ENCODE data around the gene RBPJ. TPM values are rescaled to one million over a fixed set of nuclear protein-coding genes. Genes with fewer than 3 reads are reported as not detected.

The RBPJ gene
- total and polyA plus RNA-seq, 2 of the 8 experiments (the other 6 are each of a cell fraction or from before 2014, with no cell fraction given): 65.5 to 217 TPM

GRCh38 chr4:26429910-26430309 lies 109.1 kb downstream of the RBPJ start:
- Histone ChIP-seq H3K23me2 (ENCODE audit: low read depth, low read length) (no peaks in the 10 kb centered on the region), H2BK5ac (ENCODE audit: low read depth, low read length) (no peak overlapping the region), H2BK120ac (replicated peaks; ENCODE audit: low read depth, low read length) (no peak overlapping the region), H3K14ac (ENCODE audit: insufficient read length) (no peak overlapping the region), H3K27me3 (replicated peaks in 1 of 4; ENCODE audit: control insufficient read depth in 3 of 4, extremely low read depth in 1 of 4, insufficient read depth in 3 of 4, low read length in 3 of 4) (no peaks in the 10 kb centered on the region), H3K4me1 (replicated peaks in 1 of 4; ENCODE audit: control insufficient read depth in 3 of 4, insufficient read depth in 4 of 4, low read length in 3 of 4) (no peaks in the 10 kb centered on the region), H4K20me1 (replicated peaks in 1 of 2; ENCODE audit: control insufficient read depth in 1 of 2, insufficient read depth in 2 of 2, low read length in 2 of 2) (no peaks in the 10 kb centered on the region), H3K9me3 (ENCODE audit: insufficient read depth in 2 of 2, low read depth in 1 of 2, low read length in 1 of 2) (no peaks in the 10 kb centered on the region), H2BK12ac (ENCODE audit: low read depth, low read length) (no peak overlapping the region), H3K4me3 (ENCODE audit: extremely low read depth in 1 of 4, insufficient read depth in 2 of 4, low read depth in 3 of 4, low read length in 4 of 4) (no peak overlapping the region), H2BK20ac (ENCODE audit: low read length) (no peak overlapping the region), H3K79me1 (ENCODE audit: low read depth, low read length) (no peaks in the 10 kb centered on the region), H4K91ac (replicated peaks; ENCODE audit: insufficient read length, low read length) (no peak overlapping the region), H2BK15ac (ENCODE audit: low read length) (no peak overlapping the region), H2AK5ac (ENCODE audit: low read depth, low read length) (no peak overlapping the region), H3K23ac (ENCODE audit: insufficient read length) (no peak overlapping the region), H3K4me2 (ENCODE audit: insufficient read depth in 1 of 2, low read depth in 2 of 2, low read length in 2 of 2) (no peak overlapping the region), H3K56ac (replicated peaks; ENCODE audit: insufficient read length, low read depth, low read length) (no peak overlapping the region), H3K9ac (replicated peaks in 1 of 4; ENCODE audit: extremely low read depth in 1 of 4, low read depth in 3 of 4, low read length in 3 of 4) (no peak overlapping the region), H4K5ac (ENCODE audit: insufficient read length, low read depth, low read length) (no peak overlapping the region), H4K8ac (ENCODE audit: extremely low read depth, insufficient read depth, low read length) (no peak overlapping the region), H3K36me3 (ENCODE audit: control insufficient read depth in 2 of 4, insufficient read depth in 4 of 4, low read length in 3 of 4) (peaks cover 13 to 81% (median 42%) of the 10 kb centered on the region in 4 experiments), H3K4ac (replicated peaks; ENCODE audit: insufficient read length, low read depth, low read length) (no peak overlapping the region), H3K27ac (ENCODE audit: low read depth, low read length) (no peak overlapping the region), H3K79me2 (ENCODE audit: control insufficient read depth in 1 of 2, insufficient read depth in 2 of 2, low read length in 2 of 2) (peaks cover 0 to 9% of the 10 kb centered on the region in 2 experiments; a peak in 1 of 4 replicates), H2AFZ (ENCODE audit: low read length) (no peak overlapping the region), H3K18ac (ENCODE audit: extremely low read depth, low read length) (no peak overlapping the region)
- no peak for TF ChIP-seq CEBPB (IDR thresholded peaks at IDR 0.05; ENCODE audit: low read depth, low read length)
- TF ChIP-seq POU5F1 (IDR thresholded peaks at IDR 0.05; ENCODE audit: low read depth, low read length): no peak
- TF ChIP-seq TEAD4 (IDR thresholded peaks at IDR 0.05; ENCODE audit: low read depth, low read length): no peak
- no peak for TF ChIP-seq EGR1 (IDR thresholded peaks at IDR 0.05; ENCODE audit: borderline replicate concordance, low read depth, low read length)
- TF ChIP-seq BACH1 (IDR thresholded peaks at IDR 0.05; ENCODE audit: low read length): no peak
- no peak for TF ChIP-seq KDM4A (IDR thresholded peaks at IDR 0.05; ENCODE audit: low read depth, low read length, severe bottlenecking)
- TF ChIP-seq POLR2AphosphoS5 (IDR thresholded peaks at IDR 0.05; ENCODE audit: low read depth, low read length): no peak
- no peak for TF ChIP-seq CHD2 (IDR thresholded peaks at IDR 0.05; ENCODE audit: low read length)
- no peak for TF ChIP-seq SP4 (IDR thresholded peaks at IDR 0.05; ENCODE audit: low read length)
- TF ChIP-seq POLR2A (IDR thresholded peaks at IDR 0.05; ENCODE audit: control extremely low read depth in 1 of 2, low read depth in 2 of 2, low read length in 2 of 2): no peak
- no peak for TF ChIP-seq CBX8 (IDR thresholded peaks at IDR 0.05; ENCODE audit: borderline replicate concordance, low read depth, low read length)
- no peak for TF ChIP-seq PHF8 (conservative IDR thresholded peaks at IDR 0.05; ENCODE audit: low read depth, low read length)
- no peak for TF ChIP-seq E2F6 (IDR thresholded peaks at IDR 0.05)
- CTCF ChIA-PET (ENCODE audit: partially characterized antibody): interaction anchor here (0.6 to 0.9 kb wide), 2 partner anchors 17 to 29 kb away, joined by 3 read pairs; no protein-coding TSS in a partner anchor
- DNase-seq (ENCODE audit: low read depth in 1 of 2, low spot score in 2 of 2) (no peak), FAIRE-seq (no peak)
- WGBS, 2 experiments (ENCODE audit: extremely low coverage in 1 of 2, insufficient coverage in 1 of 2, insufficient read length in 1 of 2, insufficient replicate concordance in 2 of 2, low coverage in 1 of 2, low lambda C conversion rate in 2 of 2, missing lambda C conversion rate in 1 of 2): 94% methylated on average over 4 of the region's 4 CpGs; no CpG with 5 or more reads in 1 of the 2 experiments
- POLR2A ChIA-PET (ENCODE audit: partially characterized antibody): no interaction called here

Data from H1 (cell line).